ENCODE data around the gene IRAK2. TPM values are rescaled to one million over a fixed set of nuclear protein-coding genes. Genes with fewer than 3 reads are reported as not detected.

IRAK2 gene
- total RNA-seq, 1 experiment from 2014 or later: 0.61 TPM

GRCh38 chr3:10116928-10117327, 47.8 kb upstream of the IRAK2 start:
- Histone ChIP-seq H2BK20ac (ENCODE audit: low read depth, low read length, poor library complexity, severe bottlenecking) (no peak overlapping the region), H2BK5ac (ENCODE audit: insufficient read length, low read length) (no peak overlapping the region), H4K5ac (ENCODE audit: insufficient read length, low read depth, low read length) (no peak overlapping the region), H3K79me2 (ENCODE audit: insufficient read depth, low read length) (peaks cover 15% of the 10 kb centered on the region; the same call in 1 of the 2 replicates), H3T11ph (ENCODE audit: low read length) (no peak overlapping the region), H3K9ac (ENCODE audit: extremely low read depth, insufficient read length, low read length) (no peak overlapping the region), H3K23ac (ENCODE audit: insufficient read length, low read depth, low read length) (no peak overlapping the region), H4K20me1 (ENCODE audit: control insufficient read depth, insufficient read depth, insufficient read length) (no peaks in the 10 kb centered on the region), H2BK15ac (ENCODE audit: low read depth, low read length) (no peak overlapping the region), H3K79me1 (ENCODE audit: insufficient read depth, low read depth, low read length, poor library complexity, severe bottlenecking) (peaks cover 4% of the 10 kb centered on the region), H4K8ac (replicated peaks; ENCODE audit: insufficient read length, low read depth, low read length) (no peak overlapping the region), H2BK12ac (ENCODE audit: insufficient read length, low read depth, low read length) (no peak overlapping the region), H3K14ac (ENCODE audit: insufficient read depth, low read length) (no peak overlapping the region), H3K27ac (ENCODE audit: insufficient read length, low read depth, low read length) (no peak overlapping the region), H4K91ac (ENCODE audit: insufficient read length, low read depth, low read length) (no peak overlapping the region), H2AFZ (ENCODE audit: low read length) (no peak overlapping the region), H2BK120ac (ENCODE audit: low read depth, low read length, poor library complexity, severe bottlenecking) (no peak overlapping the region), H3K18ac (ENCODE audit: insufficient read length, low read depth, low read length) (no peak overlapping the region), H3K4me2 (ENCODE audit: insufficient read depth, insufficient read length, low read length) (no peak overlapping the region), H3K4me1 (ENCODE audit: insufficient read depth, low read length) (no peaks in the 10 kb centered on the region), H3K9me3 (ENCODE audit: control insufficient read depth, low read depth, low read length) (no peaks in the 10 kb centered on the region), H2AK5ac (ENCODE audit: insufficient read length, low read length) (no peak overlapping the region), H3K56ac (ENCODE audit: insufficient read length, low read depth, low read length) (no peak overlapping the region), H3K4ac (ENCODE audit: low read depth, low read length) (no peak overlapping the region), H3K23me2 (ENCODE audit: insufficient read length, low read depth, low read length, poor library complexity, severe bottlenecking) (peaks cover 6% of the 10 kb centered on the region), H3K27me3 (ENCODE audit: insufficient read depth, low read length) (no peaks in the 10 kb centered on the region)
- H3K4me1 Mint-ChIP-seq: peaks cover 9 to 10% of the 10 kb centered on the region in 2 experiments
- H3K36me3 Mint-ChIP-seq (ENCODE audit: insufficient read depth in 1 of 3, low read depth in 3 of 3): peaks cover 4 to 23% (median 12%) of the 10 kb centered on the region in 3 experiments; a peak in 5 of 7 replicates
- DNase-seq: no peak
- no peak for TF ChIP-seq CTCF (conservative IDR thresholded peaks at IDR 0.05)
- H3K27me3 Mint-ChIP-seq (ENCODE audit: low read depth): peaks cover 2% of the 10 kb centered on the region; the same call in 1 of the 2 replicates
- H3K9me3 Mint-ChIP-seq: no peaks in the 10 kb centered on the region
- H3K4me3 Mint-ChIP-seq: peak overlapping the region; percentile 98 to 100
- WGBS (ENCODE audit: extremely low coverage, insufficient read length, low lambda C conversion rate): no CpG with 5 or more reads among the region's 4 CpGs
- no peak overlapping the region for H3K27ac Mint-ChIP-seq

Measured in H9 (cell line).